Lower leg skin (tissue), 3 donors: ENCODE data around the gene TMEM233.
"Not testable (repeated sequence)": the region's sequence is repeated elsewhere in the genome, so short reads cannot be mapped to it uniquely, and the experiment has no call there.

Experiments
- POLR2A ChIP-seq, 2 donors: fragments of 450-650 bp; IDR thresholded peaks; one replicate each; pipeline ENCODE4 v1.6.1; 2016 to 2017; ENCODE audit warnings: antibody characterized with exemption in 2 of 2, mild to moderate bottlenecking in 1 of 2, moderate library complexity in 1 of 2
- TF ChIP-seq, protein P1 (sequence below), 3 donors: fragments of 450-650 bp; IDR thresholded peaks; one replicate each; pipeline ENCODE4 v1.5.1; 2016; ENCODE audit warnings: antibody characterized with exemption in 3 of 3, mild to moderate bottlenecking in 3 of 3, moderate library complexity in 2 of 3

GRCh38 chr12:119658166-119658565, 64.6 kb downstream of the TMEM233 start:
- TF ChIP-seq, protein P1, sequence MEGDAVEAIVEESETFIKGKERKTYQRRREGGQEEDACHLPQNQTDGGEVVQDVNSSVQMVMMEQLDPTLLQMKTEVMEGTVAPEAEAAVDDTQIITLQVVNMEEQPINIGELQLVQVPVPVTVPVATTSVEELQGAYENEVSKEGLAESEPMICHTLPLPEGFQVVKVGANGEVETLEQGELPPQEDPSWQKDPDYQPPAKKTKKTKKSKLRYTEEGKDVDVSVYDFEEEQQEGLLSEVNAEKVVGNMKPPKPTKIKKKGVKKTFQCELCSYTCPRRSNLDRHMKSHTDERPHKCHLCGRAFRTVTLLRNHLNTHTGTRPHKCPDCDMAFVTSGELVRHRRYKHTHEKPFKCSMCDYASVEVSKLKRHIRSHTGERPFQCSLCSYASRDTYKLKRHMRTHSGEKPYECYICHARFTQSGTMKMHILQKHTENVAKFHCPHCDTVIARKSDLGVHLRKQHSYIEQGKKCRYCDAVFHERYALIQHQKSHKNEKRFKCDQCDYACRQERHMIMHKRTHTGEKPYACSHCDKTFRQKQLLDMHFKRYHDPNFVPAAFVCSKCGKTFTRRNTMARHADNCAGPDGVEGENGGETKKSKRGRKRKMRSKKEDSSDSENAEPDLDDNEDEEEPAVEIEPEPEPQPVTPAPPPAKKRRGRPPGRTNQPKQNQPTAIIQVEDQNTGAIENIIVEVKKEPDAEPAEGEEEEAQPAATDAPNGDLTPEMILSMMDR (IDR thresholded peaks at IDR 0.05) = not testable (repeated sequence)
- not testable (repeated sequence) for TF ChIP-seq POLR2A (IDR thresholded peaks at IDR 0.05)
